Measurements from ENCODE around the gene NRG2. TPM values are rescaled to one million over a fixed set of nuclear protein-coding genes. Genes with fewer than 3 reads are reported as not detected.

The NRG2 gene
- total and polyA plus RNA-seq, 2 donors (not counting 3 experiments of a cell fraction or from before 2014, with no cell fraction given), result 0.26 to 0.42 TPM

DNA sequence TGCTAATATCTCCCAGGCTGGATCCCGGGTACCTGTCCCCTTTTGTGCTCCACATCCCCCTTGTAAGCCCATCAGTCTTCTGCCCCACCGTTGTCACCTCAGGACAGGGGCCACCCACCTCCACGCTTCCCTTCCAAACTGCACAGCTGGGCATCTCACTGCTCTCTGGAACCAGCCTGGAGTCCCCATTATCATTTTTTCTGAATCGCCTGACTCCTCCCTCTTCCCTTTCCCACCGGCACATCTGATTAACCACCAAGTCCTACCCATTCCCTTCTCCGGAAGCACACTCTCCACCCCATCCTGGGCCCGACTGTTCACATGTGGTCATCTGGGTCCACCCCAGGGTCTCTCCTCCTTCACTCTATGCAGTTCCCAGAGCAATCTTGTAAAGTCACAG, 193.6 kb downstream of the NRG2 start:
- no peak for FAIRE-seq

More for the DNA sequence above, 193.6 kb downstream of the NRG2 start:
- H3K27ac ChIP-seq (ENCODE audit: insufficient read depth, low read depth, low read length), result no peak overlapping the region
- TF ChIP-seq, protein P1, sequence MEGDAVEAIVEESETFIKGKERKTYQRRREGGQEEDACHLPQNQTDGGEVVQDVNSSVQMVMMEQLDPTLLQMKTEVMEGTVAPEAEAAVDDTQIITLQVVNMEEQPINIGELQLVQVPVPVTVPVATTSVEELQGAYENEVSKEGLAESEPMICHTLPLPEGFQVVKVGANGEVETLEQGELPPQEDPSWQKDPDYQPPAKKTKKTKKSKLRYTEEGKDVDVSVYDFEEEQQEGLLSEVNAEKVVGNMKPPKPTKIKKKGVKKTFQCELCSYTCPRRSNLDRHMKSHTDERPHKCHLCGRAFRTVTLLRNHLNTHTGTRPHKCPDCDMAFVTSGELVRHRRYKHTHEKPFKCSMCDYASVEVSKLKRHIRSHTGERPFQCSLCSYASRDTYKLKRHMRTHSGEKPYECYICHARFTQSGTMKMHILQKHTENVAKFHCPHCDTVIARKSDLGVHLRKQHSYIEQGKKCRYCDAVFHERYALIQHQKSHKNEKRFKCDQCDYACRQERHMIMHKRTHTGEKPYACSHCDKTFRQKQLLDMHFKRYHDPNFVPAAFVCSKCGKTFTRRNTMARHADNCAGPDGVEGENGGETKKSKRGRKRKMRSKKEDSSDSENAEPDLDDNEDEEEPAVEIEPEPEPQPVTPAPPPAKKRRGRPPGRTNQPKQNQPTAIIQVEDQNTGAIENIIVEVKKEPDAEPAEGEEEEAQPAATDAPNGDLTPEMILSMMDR (IDR thresholded peaks at IDR 0.05; ENCODE audit: extremely low read depth in 1 of 2, insufficient read depth in 1 of 2, low read depth in 1 of 2, low read length in 2 of 2), result no peak
- TF ChIP-seq POLR2A (IDR thresholded peaks at IDR 0.05; ENCODE audit: low read depth, low read length) (no peak), FOS (IDR thresholded peaks at IDR 0.05; ENCODE audit: borderline replicate concordance, insufficient read depth, low read length) (no peak), JUN (IDR thresholded peaks at IDR 0.05; ENCODE audit: borderline replicate concordance, insufficient read depth, insufficient read length, low read depth) (no peak), EZH2 (IDR thresholded peaks at IDR 0.05; ENCODE audit: borderline replicate concordance, low read depth, low read length, severe bottlenecking) (no peak), POLR2AphosphoS5 (IDR thresholded peaks at IDR 0.05; ENCODE audit: insufficient read depth, low read depth, low read length) (no peak), GATA2 (IDR thresholded peaks at IDR 0.05; ENCODE audit: insufficient read depth, insufficient read length, low read depth, low read length) (no peak), MYC (IDR thresholded peaks at IDR 0.05; ENCODE audit: low read depth, low read length) (no peak)
- TF ChIP-seq, protein P2, sequence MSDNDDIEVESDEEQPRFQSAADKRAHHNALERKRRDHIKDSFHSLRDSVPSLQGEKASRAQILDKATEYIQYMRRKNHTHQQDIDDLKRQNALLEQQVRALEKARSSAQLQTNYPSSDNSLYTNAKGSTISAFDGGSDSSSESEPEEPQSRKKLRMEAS (IDR thresholded peaks at IDR 0.05; ENCODE audit: insufficient read depth, insufficient read length), result no peak
- no peak overlapping the region for H2AFZ ChIP-seq (ENCODE audit: low read depth, low read length)
- H3K9me1 ChIP-seq (replicated peaks; ENCODE audit: control insufficient read depth, extremely low read depth, insufficient read depth, low read length), result no peaks in the 10 kb centered on the region
- H3K79me2 ChIP-seq (ENCODE audit: control insufficient read depth, insufficient read depth, low read length), result no peaks in the 10 kb centered on the region
- H3K27me3 ChIP-seq (ENCODE audit: control insufficient read depth in 2 of 2, insufficient read depth in 2 of 2, low read length in 2 of 2), result peaks cover 4% of the 10 kb centered on the region in 2 experiments
- no peaks in the 10 kb centered on the region for H3K36me3 ChIP-seq (ENCODE audit: control insufficient read depth in 2 of 2, extremely low read depth in 1 of 2, insufficient read depth in 2 of 2, low read length in 2 of 2)
- no peaks in the 10 kb centered on the region for H4K20me1 ChIP-seq (replicated peaks; ENCODE audit: control insufficient read depth, extremely low read depth, insufficient read depth, low read length)
- intact Hi-C loops (cut with micrococcal nuclease), result no loop called here
- BruUV-seq (replicated peaks), result no TSS peak
- H3K4me3 ChIP-seq (replicated peaks in 1 of 3; ENCODE audit: insufficient read depth in 1 of 3, low read depth in 1 of 3, low read length in 3 of 3), result no peak overlapping the region
- no peak overlapping the region for H3K9ac ChIP-seq (replicated peaks; ENCODE audit: extremely low read depth, insufficient read depth, low read length)
- H3K4me1 ChIP-seq (ENCODE audit: control insufficient read depth, extremely low read depth, insufficient read depth, low read length), result no peaks in the 10 kb centered on the region
- dilution Hi-C loops (cut with MboI; ENCODE audit: extremely low pct_ligation_motif_present, low sequenced_read_pairs), result no loop called here
- no peak for DNase-seq (ENCODE audit: low read depth, low spot score)
- CTCF ChIA-PET, result interaction anchor here (1.4 to 5.0 kb wide), 3 partner anchors 61 to 296 kb away, joined by 3 to 37 read pairs (median 13); no protein-coding TSS in a partner anchor
- no peaks in the 10 kb centered on the region for H3K9me3 ChIP-seq (replicated peaks; ENCODE audit: control insufficient read depth, insufficient read depth, low read length)
- no peak overlapping the region for H3K4me2 ChIP-seq (ENCODE audit: insufficient read depth, low read length)
- POLR2A ChIA-PET, result no interaction called here

Data from endothelial cell of umbilical vein (primary cell).